CD8-positive, alpha-beta memory T cell (primary cell): ENCODE data around the gene CCDC91. TPM values are rescaled to one million over a fixed set of nuclear protein-coding genes. Genes with fewer than 3 reads are reported as not detected.

Experiments
- CTCF ChIA-PET: fragments of 350-600 bp; sonication (Branson Sonifier 250); formaldehyde crosslinking; loops from one replicate; lab custom pipeline; 2021; ENCODE audit warnings: antibody characterized with exemption; lab: Charles Lee
- POLR2A ChIA-PET: fragments of 350-600 bp; sonication (Branson Sonifier 250); formaldehyde crosslinking; loops from one replicate; lab custom pipeline; 2021; ENCODE audit warnings: antibody characterized with exemption; lab: Charles Lee
- DNase-seq, 5 donors: peaks; one replicate each; pipeline versions ENCODE4 v3.0.0 to v3.0.0-alpha.2; 2020 to 2022; ENCODE audit warnings: mixed read lengths in 1 of 5
- H3K27ac ChIP-seq: one replicate; pipeline ENCODE4 v1.7.0; 2013; ENCODE audit warnings: low read depth, mild to moderate bottlenecking, low read length, moderate library complexity
- H3K27me3 ChIP-seq: 2 replicates; pipeline ENCODE4 v1.7.0; 2013; ENCODE audit warnings: low read length, mild to moderate bottlenecking; ENCODE audit not compliant: insufficient read depth, poor library complexity, severe bottlenecking
- H3K36me3 ChIP-seq: 2 replicates; pipeline ENCODE4 v1.7.0; 2013; ENCODE audit warnings: mild to moderate bottlenecking, low read length, moderate library complexity; ENCODE audit not compliant: insufficient read depth
- H3K4me1 ChIP-seq: 2 replicates; pipeline ENCODE4 v1.7.0; 2013; ENCODE audit warnings: mild to moderate bottlenecking, low read length, moderate library complexity; ENCODE audit not compliant: insufficient read depth
- H3K4me3 ChIP-seq: 2 replicates; pipeline ENCODE4 v1.7.0; 2013; ENCODE audit warnings: mild to moderate bottlenecking, low read length
- H3K9me3 ChIP-seq: 2 replicates; pipeline ENCODE4 v1.7.0; 2013; ENCODE audit warnings: mild to moderate bottlenecking, low read length
- H3K27ac Mint-ChIP-seq, 8 donors: one replicate each; pipeline ENCODE4 v1.8.0; 2020 to 2021; ENCODE audit warnings: mixed read lengths in 8 of 8, mild to moderate bottlenecking in 6 of 8, inconsistent platforms in 3 of 8, moderate library complexity in 3 of 8
- H3K27me3 Mint-ChIP-seq, 2 donors: one replicate each; pipeline ENCODE4 v1.8.0; 2020 to 2021; ENCODE audit warnings: mixed read lengths in 2 of 2, mild to moderate bottlenecking in 1 of 2, moderate library complexity in 1 of 2
- H3K36me3 Mint-ChIP-seq, 3 donors: one replicate each; pipeline ENCODE4 v1.8.0; 2020 to 2021; ENCODE audit warnings: mixed read lengths in 3 of 3, inconsistent platforms in 1 of 3, mild to moderate bottlenecking in 1 of 3
- H3K4me1 Mint-ChIP-seq, 3 donors: one replicate each; pipeline ENCODE4 v1.8.0; 2020 to 2021; ENCODE audit warnings: mixed read lengths in 3 of 3, inconsistent platforms in 1 of 3, mild to moderate bottlenecking in 1 of 3
- H3K4me3 Mint-ChIP-seq, 7 donors: one replicate each; pipeline ENCODE4 v1.8.0; 2020 to 2021; ENCODE audit warnings: mixed read lengths in 7 of 7, mild to moderate bottlenecking in 6 of 7, moderate library complexity in 4 of 7, inconsistent platforms in 2 of 7
- H3K9me3 Mint-ChIP-seq, 5 donors: one replicate each; pipeline ENCODE4 v1.8.0; 2020 to 2022; ENCODE audit warnings: mixed read lengths in 5 of 5, mild to moderate bottlenecking in 3 of 5, moderate library complexity in 2 of 5, inconsistent platforms in 1 of 5
- polyA plus RNA-seq: library from polyadenylated mRNA; unstranded; fragments of 300-500 nt; fragmentation: Illumina TruSeq; gene quantifications from one replicate; pipeline ENCODE4 v1.2.3, GENCODE V29; 2021
- total RNA-seq, 2 experiments: library from RNA; stranded (reverse); gene quantifications; one replicate each; pipeline ENCODE4 v1.2.3, GENCODE V29; 2021

The CCDC91 gene
- total and polyA plus RNA-seq, 3 experiments from 2014 or later = 20.3 to 64.1 (median 23.2) TPM

- Mint-ChIP-seq H3K27ac (no peak overlapping the region), H3K4me3 (no peak overlapping the region), H3K9me3 (peaks cover 0 to 2% (median 0%) of the 10 kb centered on the region in 5 donors), H3K27me3 (peaks cover 0 to 1% of the 10 kb centered on the region in 2 donors), H3K36me3 (peaks cover 0 to 9% (median 0%) of the 10 kb centered on the region in 3 donors), H3K4me1 (peaks cover 0 to 5% (median 4%) of the 10 kb centered on the region in 3 donors)
- H3K27me3 ChIP-seq = no peaks in the 10 kb centered on the region
- ChIA-PET POLR2A (no interaction called here), CTCF (interaction anchor here (0.9 kb wide), 1 partner anchor 11 kb away, joined by 6 read pairs; no protein-coding TSS in a partner anchor)
- no peak overlapping the region for H3K27ac ChIP-seq
- H3K9me3 ChIP-seq = no peaks in the 10 kb centered on the region
- no peaks in the 10 kb centered on the region for H3K36me3 ChIP-seq
- DNase-seq = no peak
- H3K4me1 ChIP-seq = no peaks in the 10 kb centered on the region
- no peak overlapping the region for H3K4me3 ChIP-seq
Measured at GRCh38 chr12:28159688-28160087, 30.6 kb upstream of the CCDC91 start.

- Mint-ChIP-seq H3K4me3 (no peak overlapping the region), H3K36me3 (peaks cover 0 to 9% (median 2%) of the 10 kb centered on the region in 3 donors), H3K9me3 (peaks cover 0 to 2% (median 0%) of the 10 kb centered on the region in 5 donors), H3K27ac (no peak overlapping the region), H3K27me3 (peaks cover 0 to 1% of the 10 kb centered on the region in 2 donors), H3K4me1 (no peaks in the 10 kb centered on the region)
- Histone ChIP-seq H3K4me3 (no peak overlapping the region), H3K36me3 (no peaks in the 10 kb centered on the region), H3K27ac (no peak overlapping the region), H3K27me3 (no peaks in the 10 kb centered on the region), H3K4me1 (no peaks in the 10 kb centered on the region), H3K9me3 (no peaks in the 10 kb centered on the region)
- DNase-seq = no peak
- CTCF ChIA-PET = no interaction called here
- POLR2A ChIA-PET = no interaction called here
Measured at GRCh38 chr12:28161697-28162096, 28.6 kb upstream of the CCDC91 start.

GRCh38 chr12:28162697-28163096, 27.6 kb upstream of the CCDC91 start:
- Mint-ChIP-seq H3K9me3 (peaks cover 0 to 2% (median 0%) of the 10 kb centered on the region in 5 donors), H3K36me3 (peaks cover 0 to 9% (median 2%) of the 10 kb centered on the region in 3 donors), H3K4me3 (no peak overlapping the region), H3K27me3 (peaks cover 0 to 1% of the 10 kb centered on the region in 2 donors), H3K27ac (no peak overlapping the region), H3K4me1 (no peaks in the 10 kb centered on the region)
- H3K4me1 ChIP-seq = no peaks in the 10 kb centered on the region
- H3K9me3 ChIP-seq = no peaks in the 10 kb centered on the region
- no peak overlapping the region for H3K4me3 ChIP-seq
- ChIA-PET CTCF (no interaction called here), POLR2A (no interaction called here)
- DNase-seq = no peak
- no peaks in the 10 kb centered on the region for H3K27me3 ChIP-seq
- H3K36me3 ChIP-seq = no peaks in the 10 kb centered on the region
- no peak overlapping the region for H3K27ac ChIP-seq

- CTCF ChIA-PET = no interaction called here
- no peak overlapping the region for H3K27ac Mint-ChIP-seq
Measured at GRCh38 chr12:28164644-28165275, 25.5 kb upstream of the CCDC91 start.

GRCh38 chr12:28167981-28168485, 22.2 kb upstream of the CCDC91 start:
- H3K27ac Mint-ChIP-seq = no peak overlapping the region
- no peaks in the 10 kb centered on the region for H3K4me1 ChIP-seq

More at GRCh38 chr12:28164644-28165275, 25.5 kb upstream of the CCDC91 start:
- POLR2A ChIA-PET = no interaction called here
- Histone ChIP-seq H3K27ac (no peak overlapping the region), H3K4me1 (no peaks in the 10 kb centered on the region), H3K9me3 (no peaks in the 10 kb centered on the region), H3K4me3 (no peak overlapping the region), H3K27me3 (no peaks in the 10 kb centered on the region), H3K36me3 (no peaks in the 10 kb centered on the region)
- no peak overlapping the region for H3K4me3 Mint-ChIP-seq
- peaks cover 0 to 2% (median 0%) of the 10 kb centered on the region in 5 donors for H3K9me3 Mint-ChIP-seq
- no peaks in the 10 kb centered on the region for H3K4me1 Mint-ChIP-seq
- H3K27me3 Mint-ChIP-seq = peaks cover 0 to 3% of the 10 kb centered on the region in 2 donors
- H3K36me3 Mint-ChIP-seq = peaks cover 0 to 9% (median 4%) of the 10 kb centered on the region in 3 donors
- no peak for DNase-seq

GRCh38 chr12:28171356-28172060, 18.7 kb upstream of the CCDC91 start:
- Mint-ChIP-seq H3K27ac (peak overlapping the region in 4 of 8 donors; percentile 4 to 90 (median 11)), H3K27me3 (peaks cover 0 to 2% of the 10 kb centered on the region in 2 donors), H3K36me3 (peaks cover 0 to 2% (median 0%) of the 10 kb centered on the region in 3 donors), H3K4me1 (peaks cover 0 to 8% (median 7%) of the 10 kb centered on the region in 3 donors), H3K9me3 (no peaks in the 10 kb centered on the region), H3K4me3 (no peak overlapping the region)
- ChIA-PET CTCF (interaction anchor here (1.3 kb wide), 1 partner anchor 12 kb away, joined by 6 read pairs; no protein-coding TSS in a partner anchor), POLR2A (no interaction called here)
- Histone ChIP-seq H3K27ac (no peak overlapping the region), H3K4me3 (no peak overlapping the region), H3K4me1 (no peaks in the 10 kb centered on the region), H3K36me3 (no peaks in the 10 kb centered on the region), H3K9me3 (no peaks in the 10 kb centered on the region), H3K27me3 (no peaks in the 10 kb centered on the region)
- DNase-seq = no peak

More at GRCh38 chr12:28167981-28168485, 22.2 kb upstream of the CCDC91 start:
- Histone ChIP-seq H3K36me3 (no peaks in the 10 kb centered on the region), H3K27ac (no peak overlapping the region), H3K9me3 (no peaks in the 10 kb centered on the region), H3K27me3 (no peaks in the 10 kb centered on the region), H3K4me3 (no peak overlapping the region)
- CTCF ChIA-PET = no interaction called here
- H3K4me3 Mint-ChIP-seq = no peak overlapping the region
- peaks cover 0 to 2% of the 10 kb centered on the region in 2 donors for H3K27me3 Mint-ChIP-seq
- POLR2A ChIA-PET = no interaction called here
- H3K4me1 Mint-ChIP-seq = peaks cover 0 to 8% (median 7%) of the 10 kb centered on the region in 3 donors
- H3K36me3 Mint-ChIP-seq = peaks cover 0 to 4% (median 0%) of the 10 kb centered on the region in 3 donors
- DNase-seq = no peak
- no peaks in the 10 kb centered on the region for H3K9me3 Mint-ChIP-seq

GRCh38 chr12:28172434-28173030, 17.7 kb upstream of the CCDC91 start:
- H3K4me1 Mint-ChIP-seq = peaks cover 0 to 8% (median 7%) of the 10 kb centered on the region in 3 donors
- no peak overlapping the region for H3K4me3 Mint-ChIP-seq
- DNase-seq = no peak

More at GRCh38 chr12:28172434-28173030, 17.7 kb upstream of the CCDC91 start:
- Histone ChIP-seq H3K27ac (no peak overlapping the region), H3K36me3 (no peaks in the 10 kb centered on the region), H3K4me1 (no peaks in the 10 kb centered on the region), H3K9me3 (no peaks in the 10 kb centered on the region), H3K27me3 (no peaks in the 10 kb centered on the region), H3K4me3 (no peak overlapping the region)
- CTCF ChIA-PET = no interaction called here
- peaks cover 0 to 2% of the 10 kb centered on the region in 2 donors for H3K27me3 Mint-ChIP-seq
- H3K36me3 Mint-ChIP-seq = peaks cover 0 to 2% (median 0%) of the 10 kb centered on the region in 3 donors
- peaks cover 0 to 1% (median 0%) of the 10 kb centered on the region in 5 donors for H3K9me3 Mint-ChIP-seq
- no peak overlapping the region for H3K27ac Mint-ChIP-seq
- POLR2A ChIA-PET = no interaction called here
